CD14-positive monocyte (primary cell): ENCODE data around the gene WDR70. TPM values are rescaled to one million over a fixed set of nuclear protein-coding genes. Genes with fewer than 3 reads are reported as not detected.

Source experiments
- DNase-seq, 3 donors: peaks; one replicate each; pipeline ENCODE4 v3.0.0-alpha.2; 2011 to 2022
- H2AFZ ChIP-seq: 2 replicates; pipeline ENCODE4 v1.6.0; 2012; ENCODE audit warnings: mild to moderate bottlenecking, low read depth, low read length, inconsistent platforms; ENCODE audit not compliant: insufficient read depth, poor library complexity, severe bottlenecking
- H3K27ac ChIP-seq, 2 donors: 1 replicate in 1 of 2; 2 replicates in 1 of 2; pipeline ENCODE4 v1.5.1; 2012 to 2013; ENCODE audit warnings: low read length in 2 of 2, control low read depth in 1 of 2, inconsistent platforms in 1 of 2, low read depth in 1 of 2, mild to moderate bottlenecking in 1 of 2
- H3K27me3 ChIP-seq, 2 donors: one replicate each; pipeline versions ENCODE4 v1.6.0 to v1.6.1; 2011 to 2013; ENCODE audit warnings: low read length in 2 of 2; ENCODE audit not compliant: control insufficient read depth in 2 of 2, insufficient read depth in 2 of 2
- H3K36me3 ChIP-seq, 2 donors: replicated peaks in 1 of 2; 1 replicate in 1 of 2; 2 replicates in 1 of 2; pipeline versions ENCODE4 v1.5.1 to v1.6.1; 2012 to 2013; ENCODE audit warnings: low read length in 2 of 2, control low read depth in 1 of 2, inconsistent platforms in 1 of 2, mild to moderate bottlenecking in 1 of 2; ENCODE audit not compliant: insufficient read depth in 2 of 2, control insufficient read depth in 1 of 2
- H3K4me1 ChIP-seq, 2 donors: 1 replicate in 1 of 2; 2 replicates in 1 of 2; pipeline versions ENCODE4 v1.5.1 to v1.6.1; 2012 to 2013; ENCODE audit warnings: low read length in 2 of 2, control low read depth in 1 of 2, inconsistent platforms in 1 of 2, mild to moderate bottlenecking in 1 of 2, moderate library complexity in 1 of 2; ENCODE audit not compliant: insufficient read depth in 2 of 2, control insufficient read depth in 1 of 2
- H3K4me2 ChIP-seq: replicated peaks from 2 replicates; pipeline ENCODE3; 2012; ENCODE audit warnings: low read length, moderate library complexity, mild to moderate bottlenecking; ENCODE audit not compliant: poor library complexity, severe bottlenecking; ENCODE audit errors: extremely low read depth
- H3K4me3 ChIP-seq, 3 experiments: fragments of 200-600 bp in 1 of 3; sonication (generic) in 1 of 3; replicated peaks in 1 of 3; 1 replicate in 2 of 3; 2 replicates in 1 of 3; pipeline ENCODE4 v1.5.1; 2011 to 2013; ENCODE audit warnings: low read length in 3 of 3, mild to moderate bottlenecking in 3 of 3, control low read depth in 2 of 3, low read depth in 2 of 3, inconsistent platforms in 1 of 3, moderate library complexity in 1 of 3
- H3K79me2 ChIP-seq: 2 replicates; pipeline ENCODE4 v1.6.0; 2012; ENCODE audit warnings: mild to moderate bottlenecking, control low read depth, inconsistent platforms, low read length, moderate library complexity; ENCODE audit not compliant: insufficient read depth
- H3K9ac ChIP-seq: 2 replicates; pipeline ENCODE4 v1.6.0; 2017; ENCODE audit warnings: low read length, mild to moderate bottlenecking; ENCODE audit not compliant: insufficient read depth, poor library complexity, severe bottlenecking
- H3K9me3 ChIP-seq, 2 donors: replicated peaks in 1 of 2; 1 replicate in 1 of 2; 2 replicates in 1 of 2; pipeline versions ENCODE4 v1.5.1 to v1.6.1; 2012 to 2013; ENCODE audit warnings: low read length in 2 of 2, control low read depth in 1 of 2; ENCODE audit not compliant: control insufficient read depth in 1 of 2, insufficient read depth in 1 of 2
- H4K20me1 ChIP-seq: 2 replicates; pipeline ENCODE4 v1.6.0; 2012; ENCODE audit warnings: mild to moderate bottlenecking, low read length, control low read depth, moderate library complexity; ENCODE audit not compliant: insufficient read depth
- H3K27ac Mint-ChIP-seq, 7 donors: one replicate each; pipeline ENCODE4 v1.8.0; 2020; ENCODE audit warnings: mild to moderate bottlenecking in 7 of 7, mixed read lengths in 7 of 7, moderate library complexity in 6 of 7, inconsistent platforms in 2 of 7
- H3K27me3 Mint-ChIP-seq, 3 donors: one replicate each; pipeline ENCODE4 v1.8.0; 2021 to 2022; ENCODE audit warnings: low read depth in 3 of 3, mild to moderate bottlenecking in 3 of 3, mixed read lengths in 3 of 3, moderate library complexity in 3 of 3, inconsistent platforms in 1 of 3
- H3K36me3 Mint-ChIP-seq, 2 donors: one replicate each; pipeline ENCODE4 v1.8.0; 2020; ENCODE audit warnings: mixed read lengths in 2 of 2, inconsistent platforms in 1 of 2, mild to moderate bottlenecking in 1 of 2
- H3K4me1 Mint-ChIP-seq: one replicate; pipeline ENCODE4 v1.8.0; 2020; ENCODE audit warnings: mild to moderate bottlenecking, mixed read lengths
- H3K4me3 Mint-ChIP-seq, 2 donors: one replicate each; pipeline ENCODE4 v1.8.0; 2020; ENCODE audit warnings: mild to moderate bottlenecking in 2 of 2, mixed read lengths in 2 of 2, moderate library complexity in 1 of 2
- H3K9me3 Mint-ChIP-seq, 7 donors: one replicate each; pipeline ENCODE4 v1.8.0; 2020 to 2022; ENCODE audit warnings: mixed read lengths in 7 of 7, mild to moderate bottlenecking in 6 of 7, moderate library complexity in 6 of 7, inconsistent platforms in 2 of 7
- CTCF ChIP-seq: fragments of 200-600 bp; IDR thresholded peaks from one replicate; pipeline ENCODE4 v1.8.0; 2022; ENCODE audit warnings: antibody characterized with exemption, mild to moderate bottlenecking
- WGBS: methylation state at CpG from one replicate; pipeline ENCODE4 v1.1.5; 2013; ENCODE audit warnings: missing lambda C conversion rate; ENCODE audit not compliant: insufficient coverage; 5-methylcytosine and 5-hydroxymethylcytosine counted together
- intact Hi-C, 2 donors: fragments of 100-400 bp; cut with micrococcal nuclease; formaldehyde crosslinking; loops; one replicate each; pipeline versions ENCODE4 v1.15.0 to v1.15.1; 2023
- polyA plus RNA-seq, 3 donors: library from polyadenylated mRNA; depleted of rRNA in 1 of 3; unstranded in 2 of 3; stranded (reverse) in 1 of 3; fragments of 300-500 nt in 2 of 3; fragments of >200 nt in 1 of 3; fragmentation: Illumina TruSeq in 2 of 3; gene quantifications; 1 replicate in 2 of 3; 2 replicates in 1 of 3; pipeline ENCODE4 v1.2.3, GENCODE V29; 2012 to 2021

The WDR70 gene
- polyA plus RNA-seq, 3 donors = 13.1 to 21.0 (median 19.1) TPM

- no peaks in the 10 kb centered on the region for H4K20me1 ChIP-seq
- H3K36me3 Mint-ChIP-seq = peaks cover 9 to 10% of the 10 kb centered on the region in 2 donors
- no peaks in the 10 kb centered on the region for H3K9me3 ChIP-seq
- no peak overlapping the region for H3K27ac ChIP-seq
- no peaks in the 10 kb centered on the region for H3K4me1 ChIP-seq
- DNase-seq = no peak
- H3K9me3 Mint-ChIP-seq = peaks cover 0 to 5% (median under 1%) of the 10 kb centered on the region in 7 donors
- no peak overlapping the region for H3K9ac ChIP-seq
- H3K27ac Mint-ChIP-seq = no peak overlapping the region
- no peaks in the 10 kb centered on the region for H3K27me3 ChIP-seq
- no peaks in the 10 kb centered on the region for H3K27me3 Mint-ChIP-seq
- H3K4me3 Mint-ChIP-seq = no peak overlapping the region
- no peak for TF ChIP-seq CTCF
- no peak overlapping the region for H3K4me2 ChIP-seq
- H2AFZ ChIP-seq = no peak overlapping the region
- intact Hi-C loops = no loop called here
- no peaks in the 10 kb centered on the region for H3K36me3 ChIP-seq
- H3K4me3 ChIP-seq = no peak overlapping the region
- peaks cover 34% of the 10 kb centered on the region for H3K4me1 Mint-ChIP-seq
- H3K79me2 ChIP-seq = no peaks in the 10 kb centered on the region
These were observed 281.2 kb downstream of the WDR70 start for GRCh38 chr5:37660319-37660718.

- intact Hi-C loops = no loop called here
- 100% methylated on average over 1 of the region's 5 CpGs for WGBS
- Histone ChIP-seq H3K79me2 (no peaks in the 10 kb centered on the region), H3K27me3 (no peaks in the 10 kb centered on the region), H3K27ac (no peak overlapping the region), H2AFZ (no peak overlapping the region), H3K4me2 (no peak overlapping the region), H3K4me3 (no peak overlapping the region), H3K4me1 (no peaks in the 10 kb centered on the region), H3K9me3 (no peaks in the 10 kb centered on the region), H4K20me1 (no peaks in the 10 kb centered on the region), H3K9ac (no peak overlapping the region), H3K36me3 (no peaks in the 10 kb centered on the region)
- no peak overlapping the region for H3K4me3 Mint-ChIP-seq
- TF ChIP-seq CTCF = no peak
- no peak overlapping the region for H3K27ac Mint-ChIP-seq
- H3K27me3 Mint-ChIP-seq = no peaks in the 10 kb centered on the region
- peaks cover 0 to 2% (median 0%) of the 10 kb centered on the region in 7 donors for H3K9me3 Mint-ChIP-seq
- peaks cover 37% of the 10 kb centered on the region for H3K4me1 Mint-ChIP-seq
- H3K36me3 Mint-ChIP-seq = peaks cover 4 to 5% of the 10 kb centered on the region in 2 donors
- no peak for DNase-seq
These were observed 282.3 kb downstream of the WDR70 start for GRCh38 chr5:37661227-37661920.
